Calu3 (cell line): ENCODE data around the gene CD55. TPM values are rescaled to one million over a fixed set of nuclear protein-coding genes. Genes with fewer than 3 reads are reported as not detected.

Source experiments
- BruUV-seq: library from RNA; stranded (reverse); fragments of 400-500 nt; replicated peaks from 2 replicates; lab custom pipeline; 2021; lab: Mats Ljungman, UMichigan
- CTCF ChIA-PET: fragments of 300-600 bp; sonication (Branson Sonifier 250); formaldehyde crosslinking; loops from one replicate; lab custom pipeline; 2022; ENCODE audit warnings: antibody characterized with exemption; lab: Charles Lee
- DNase-seq: peaks from one replicate; pipeline ENCODE4 v3.0.0; 2022
- H3K27ac Mint-ChIP-seq: one replicate; pipeline ENCODE4 v1.8.0; 2022; ENCODE audit warnings: mixed read lengths; ENCODE audit not compliant: unreplicated experiment
- H3K27me3 Mint-ChIP-seq: one replicate; pipeline ENCODE4 v1.8.0; 2022; ENCODE audit warnings: mixed read lengths; ENCODE audit not compliant: unreplicated experiment
- H3K36me3 Mint-ChIP-seq: one replicate; pipeline ENCODE4 v1.8.0; 2022; ENCODE audit warnings: mild to moderate bottlenecking, moderate library complexity, mixed read lengths; ENCODE audit not compliant: insufficient read depth, unreplicated experiment
- H3K4me1 Mint-ChIP-seq: one replicate; pipeline ENCODE4 v1.8.0; 2022; ENCODE audit warnings: mild to moderate bottlenecking, low read depth, mixed read lengths; ENCODE audit not compliant: unreplicated experiment
- H3K4me3 Mint-ChIP-seq: one replicate; pipeline ENCODE4 v1.8.0; 2022; ENCODE audit warnings: mild to moderate bottlenecking, low read depth, moderate library complexity, mixed read lengths; ENCODE audit not compliant: unreplicated experiment
- H3K9me3 Mint-ChIP-seq: one replicate; pipeline ENCODE4 v1.8.0; 2022; ENCODE audit warnings: low read depth, mixed read lengths; ENCODE audit not compliant: unreplicated experiment
- intact Hi-C: fragments of 100-400 bp; cut with micrococcal nuclease; formaldehyde crosslinking; loops from one replicate; pipeline ENCODE4 v1.10.0; 2022; ENCODE audit not compliant: unreplicated experiment
- total RNA-seq: library from RNA; stranded (reverse); gene quantifications from 2 replicates; pipeline ENCODE4 v1.2.3, GENCODE V29; 2022
- TF ChIP-seq, protein P1 (sequence below): fragments of 200-600 bp; IDR thresholded peaks from one replicate; pipeline ENCODE4 v1.8.0; 2022; ENCODE audit warnings: antibody characterized with exemption; ENCODE audit not compliant: unreplicated experiment

The CD55 gene
- total RNA-seq, 1 experiment from 2014 or later, result 106 TPM

GRCh38 chr1:207289756-207290155, 31.7 kb upstream of the CD55 start:
- TF ChIP-seq, protein P1, sequence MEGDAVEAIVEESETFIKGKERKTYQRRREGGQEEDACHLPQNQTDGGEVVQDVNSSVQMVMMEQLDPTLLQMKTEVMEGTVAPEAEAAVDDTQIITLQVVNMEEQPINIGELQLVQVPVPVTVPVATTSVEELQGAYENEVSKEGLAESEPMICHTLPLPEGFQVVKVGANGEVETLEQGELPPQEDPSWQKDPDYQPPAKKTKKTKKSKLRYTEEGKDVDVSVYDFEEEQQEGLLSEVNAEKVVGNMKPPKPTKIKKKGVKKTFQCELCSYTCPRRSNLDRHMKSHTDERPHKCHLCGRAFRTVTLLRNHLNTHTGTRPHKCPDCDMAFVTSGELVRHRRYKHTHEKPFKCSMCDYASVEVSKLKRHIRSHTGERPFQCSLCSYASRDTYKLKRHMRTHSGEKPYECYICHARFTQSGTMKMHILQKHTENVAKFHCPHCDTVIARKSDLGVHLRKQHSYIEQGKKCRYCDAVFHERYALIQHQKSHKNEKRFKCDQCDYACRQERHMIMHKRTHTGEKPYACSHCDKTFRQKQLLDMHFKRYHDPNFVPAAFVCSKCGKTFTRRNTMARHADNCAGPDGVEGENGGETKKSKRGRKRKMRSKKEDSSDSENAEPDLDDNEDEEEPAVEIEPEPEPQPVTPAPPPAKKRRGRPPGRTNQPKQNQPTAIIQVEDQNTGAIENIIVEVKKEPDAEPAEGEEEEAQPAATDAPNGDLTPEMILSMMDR, result no peak
- DNase-seq, result no peak
- H3K27me3 Mint-ChIP-seq, result no peaks in the 10 kb centered on the region
- H3K9me3 Mint-ChIP-seq, result peaks cover 7% of the 10 kb centered on the region
- no peak overlapping the region for H3K27ac Mint-ChIP-seq
- intact Hi-C loops, result no loop called here
- no peaks in the 10 kb centered on the region for H3K4me1 Mint-ChIP-seq
- H3K4me3 Mint-ChIP-seq, result no peak overlapping the region
- CTCF ChIA-PET, result no interaction called here
- BruUV-seq, result no TSS peak
- H3K36me3 Mint-ChIP-seq, result no peaks in the 10 kb centered on the region

DNA sequence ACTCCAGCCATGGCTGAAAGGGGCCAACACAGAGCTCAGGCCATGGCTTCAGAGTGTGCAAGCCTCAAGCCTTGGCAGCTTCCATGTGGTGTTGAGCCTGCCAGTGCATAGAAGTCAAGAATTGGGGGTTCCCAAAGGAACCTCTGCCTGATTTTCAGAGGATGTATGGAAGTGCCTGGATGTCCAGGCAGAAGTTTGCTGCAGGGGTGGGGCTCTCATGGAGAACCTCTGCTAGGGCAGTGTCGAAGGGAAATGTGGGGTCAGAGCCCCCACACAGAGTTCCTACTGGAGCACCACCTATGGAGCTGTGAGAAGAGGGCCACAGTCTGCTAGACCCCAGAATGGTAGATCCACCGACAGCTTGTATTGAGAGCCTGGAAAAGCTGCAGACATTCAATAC, 29.8 kb upstream of the CD55 start:
- H3K4me3 Mint-ChIP-seq, result no peak overlapping the region
- no peak overlapping the region for H3K27ac Mint-ChIP-seq
- CTCF ChIA-PET, result no interaction called here
- BruUV-seq, result no TSS peak
- TF ChIP-seq, protein P1, result no peak
- no peaks in the 10 kb centered on the region for H3K36me3 Mint-ChIP-seq
- H3K27me3 Mint-ChIP-seq, result no peaks in the 10 kb centered on the region
- peaks cover 7% of the 10 kb centered on the region for H3K9me3 Mint-ChIP-seq
- intact Hi-C loops, result no loop called here
- no peak for DNase-seq
- H3K4me1 Mint-ChIP-seq, result peaks cover 3% of the 10 kb centered on the region

- TF ChIP-seq, protein P1, result no peak
- no TSS peak for BruUV-seq
- CTCF ChIA-PET, result interaction anchor here (0.9 to 1.5 kb wide), 5 partner anchors 12 to 266 kb away, joined by 3 to 5 read pairs (median 3); partner anchors contain the start of genes C1orf116 and CD55
Observed at GRCh38 chr1:207298186-207298585, 23.3 kb upstream of the CD55 start.

GRCh38 chr1:207298636-207299398, 22.7 kb upstream of the CD55 start:
- peak overlapping the region; percentile 46 for H3K27ac Mint-ChIP-seq
- BruUV-seq, result no TSS peak

More at GRCh38 chr1:207298186-207298585, 23.3 kb upstream of the CD55 start:
- intact Hi-C loops, result loop anchor here (2.0 kb wide), 2 partner anchors 19 to 57 kb away; no protein-coding TSS in a partner anchor
- Mint-ChIP-seq H3K36me3 (peaks cover 5% of the 10 kb centered on the region), H3K27ac (peak overlapping the region; percentile 46), H3K4me1 (peaks cover 38% of the 10 kb centered on the region), H3K4me3 (no peak overlapping the region), H3K9me3 (peaks cover 10% of the 10 kb centered on the region), H3K27me3 (no peaks in the 10 kb centered on the region)
- no peak for DNase-seq

More at GRCh38 chr1:207298636-207299398, 22.7 kb upstream of the CD55 start:
- Mint-ChIP-seq H3K4me1 (peaks cover 45% of the 10 kb centered on the region), H3K4me3 (no peak overlapping the region), H3K27me3 (no peaks in the 10 kb centered on the region), H3K36me3 (peaks cover 8% of the 10 kb centered on the region), H3K9me3 (peaks cover 12% of the 10 kb centered on the region)
- TF ChIP-seq, protein P1, result no peak
- intact Hi-C loops, result loop anchor here (2.0 kb wide), 2 partner anchors 18 to 58 kb away; no protein-coding TSS in a partner anchor
- no peak for DNase-seq
- CTCF ChIA-PET, result interaction anchor here (0.9 to 1.5 kb wide), 5 partner anchors 13 to 266 kb away, joined by 3 to 5 read pairs (median 3); partner anchors contain the start of genes C1orf116 and CD55
